ENCODE data around the gene EGFL7.

The EGFL7 gene

GRCh38 chr9:136671646-136672430 is 9.1 kb downstream of the EGFL7 start (continued):
- TF ChIP-seq, protein P1, sequence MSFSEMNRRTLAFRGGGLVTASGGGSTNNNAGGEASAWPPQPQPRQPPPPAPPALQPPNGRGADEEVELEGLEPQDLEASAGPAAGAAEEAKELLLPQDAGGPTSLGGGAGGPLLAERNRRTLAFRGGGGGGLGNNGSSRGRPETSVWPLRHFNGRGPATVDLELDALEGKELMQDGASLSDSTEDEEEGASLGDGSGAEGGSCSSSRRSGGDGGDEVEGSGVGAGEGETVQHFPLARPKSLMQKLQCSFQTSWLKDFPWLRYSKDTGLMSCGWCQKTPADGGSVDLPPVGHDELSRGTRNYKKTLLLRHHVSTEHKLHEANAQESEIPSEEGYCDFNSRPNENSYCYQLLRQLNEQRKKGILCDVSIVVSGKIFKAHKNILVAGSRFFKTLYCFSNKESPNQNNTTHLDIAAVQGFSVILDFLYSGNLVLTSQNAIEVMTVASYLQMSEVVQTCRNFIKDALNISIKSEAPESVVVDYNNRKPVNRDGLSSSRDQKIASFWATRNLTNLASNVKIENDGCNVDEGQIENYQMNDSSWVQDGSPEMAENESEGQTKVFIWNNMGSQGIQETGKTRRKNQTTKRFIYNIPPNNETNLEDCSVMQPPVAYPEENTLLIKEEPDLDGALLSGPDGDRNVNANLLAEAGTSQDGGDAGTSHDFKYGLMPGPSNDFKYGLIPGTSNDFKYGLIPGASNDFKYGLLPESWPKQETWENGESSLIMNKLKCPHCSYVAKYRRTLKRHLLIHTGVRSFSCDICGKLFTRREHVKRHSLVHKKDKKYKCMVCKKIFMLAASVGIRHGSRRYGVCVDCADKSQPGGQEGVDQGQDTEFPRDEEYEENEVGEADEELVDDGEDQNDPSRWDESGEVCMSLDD (tag by site-specific recombination; IDR thresholded peaks at IDR 0.05) = peak; percentile 58; the same call in 1 of the 2 replicates
- TF ChIP-seq, protein P2, sequence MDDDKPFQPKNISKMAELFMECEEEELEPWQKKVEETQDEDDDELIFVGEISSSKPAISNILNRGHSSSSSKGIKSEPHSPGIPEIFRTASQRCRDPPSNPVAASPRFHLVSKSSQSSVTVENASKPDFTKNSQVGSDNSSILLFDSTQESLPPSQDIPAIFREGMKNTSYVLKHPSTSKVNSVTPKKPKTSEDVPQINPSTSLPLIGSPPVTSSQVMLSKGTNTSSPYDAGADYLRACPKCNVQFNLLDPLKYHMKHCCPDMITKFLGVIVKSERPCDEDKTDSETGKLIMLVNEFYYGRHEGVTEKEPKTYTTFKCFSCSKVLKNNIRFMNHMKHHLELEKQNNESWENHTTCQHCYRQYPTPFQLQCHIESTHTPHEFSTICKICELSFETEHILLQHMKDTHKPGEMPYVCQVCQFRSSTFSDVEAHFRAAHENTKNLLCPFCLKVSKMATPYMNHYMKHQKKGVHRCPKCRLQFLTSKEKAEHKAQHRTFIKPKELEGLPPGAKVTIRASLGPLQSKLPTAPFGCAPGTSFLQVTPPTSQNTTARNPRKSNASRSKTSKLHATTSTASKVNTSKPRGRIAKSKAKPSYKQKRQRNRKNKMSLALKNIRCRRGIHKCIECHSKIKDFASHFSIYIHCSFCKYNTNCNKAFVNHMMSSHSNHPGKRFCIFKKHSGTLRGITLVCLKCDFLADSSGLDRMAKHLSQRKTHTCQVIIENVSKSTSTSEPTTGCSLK (tag by site-specific recombination; IDR thresholded peaks at IDR 0.05) = no peak
- TF ChIP-seq KLF1 (tag by site-specific recombination; IDR thresholded peaks at IDR 0.05) (0 out of 2 replicates have a peak, but pooled peaks have one; percentile 11), ZNF16 (tag by site-specific recombination; IDR thresholded peaks at IDR 0.05; ENCODE audit: low read depth) (no peak), ZFP37 (tag by site-specific recombination; IDR thresholded peaks at IDR 0.05) (no peak), ZNF311 (tag by site-specific recombination; IDR thresholded peaks at IDR 0.05; ENCODE audit: borderline replicate concordance) (no peak), ZNF654 (tag by site-specific recombination; IDR thresholded peaks at IDR 0.05; ENCODE audit: low read depth) (peak; percentile 29; the same call in 1 of the 2 replicates), IKZF3 (tag by site-specific recombination; IDR thresholded peaks at IDR 0.05) (peak; percentile 25; the same call in 1 of the 2 replicates), GLI2 (tag by site-specific recombination; IDR thresholded peaks at IDR 0.05; ENCODE audit: borderline replicate concordance, low read depth) (no peak), ZNF707 (tag by site-specific recombination; IDR thresholded peaks at IDR 0.05) (no peak), ZNF777 (tag by site-specific recombination; IDR thresholded peaks at IDR 0.05; ENCODE audit: borderline replicate concordance) (no peak), PRDM1 (tag by site-specific recombination; IDR thresholded peaks at IDR 0.05) (no peak), YY1 (tag by site-specific recombination; IDR thresholded peaks at IDR 0.05) (no peak), ZNF660 (tag by site-specific recombination; IDR thresholded peaks at IDR 0.05) (no peak), GLIS2 (tag by site-specific recombination; IDR thresholded peaks at IDR 0.05) (peak; percentile 84)
- TF ChIP-seq, protein P3, sequence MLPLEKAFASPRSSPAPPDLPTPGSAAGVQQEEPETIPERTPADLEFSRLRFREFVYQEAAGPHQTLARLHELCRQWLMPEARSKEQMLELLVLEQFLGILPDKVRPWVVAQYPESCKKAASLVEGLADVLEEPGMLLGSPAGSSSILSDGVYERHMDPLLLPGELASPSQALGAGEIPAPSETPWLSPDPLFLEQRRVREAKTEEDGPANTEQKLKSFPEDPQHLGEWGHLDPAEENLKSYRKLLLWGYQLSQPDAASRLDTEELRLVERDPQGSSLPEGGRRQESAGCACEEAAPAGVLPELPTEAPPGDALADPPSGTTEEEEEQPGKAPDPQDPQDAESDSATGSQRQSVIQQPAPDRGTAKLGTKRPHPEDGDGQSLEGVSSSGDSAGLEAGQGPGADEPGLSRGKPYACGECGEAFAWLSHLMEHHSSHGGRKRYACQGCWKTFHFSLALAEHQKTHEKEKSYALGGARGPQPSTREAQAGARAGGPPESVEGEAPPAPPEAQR (tag by site-specific recombination; IDR thresholded peaks at IDR 0.05) = no peak

DNA sequence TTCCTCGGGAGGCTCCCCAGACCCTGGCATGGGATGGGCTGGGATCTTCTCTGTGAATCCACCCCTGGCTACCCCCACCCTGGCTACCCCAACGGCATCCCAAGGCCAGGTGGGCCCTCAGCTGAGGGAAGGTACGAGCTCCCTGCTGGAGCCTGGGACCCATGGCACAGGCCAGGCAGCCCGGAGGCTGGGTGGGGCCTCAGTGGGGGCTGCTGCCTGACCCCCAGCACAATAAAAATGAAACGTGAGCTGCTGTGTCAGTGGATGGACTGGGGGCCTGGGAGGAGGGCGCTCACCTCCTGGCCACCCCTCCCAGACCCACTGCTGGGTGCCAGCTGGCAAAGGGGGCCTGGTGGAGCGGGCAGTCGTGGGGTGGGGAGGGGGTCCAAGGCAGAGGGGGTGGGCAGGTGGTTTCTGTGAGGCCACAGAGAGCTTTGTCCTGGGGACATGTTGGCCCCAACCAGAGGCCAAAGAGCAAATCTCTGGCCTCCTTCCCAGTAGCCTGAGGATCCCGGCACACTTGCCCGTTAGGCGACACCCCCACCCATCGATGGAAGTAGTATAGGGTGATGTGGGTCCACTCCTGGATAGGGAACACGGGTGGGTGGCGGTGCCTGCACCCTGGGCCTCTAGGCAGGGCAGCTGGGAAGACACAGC is 9.8 kb downstream of the EGFL7 start:
- no peaks in the 10 kb centered on the region for H3K4me1 ChIP-seq (ENCODE audit: control insufficient read depth, insufficient read depth, low read length)
- POLR2A ChIA-PET = interaction anchor here (0.6 to 2.5 kb wide), 6 partner anchors 10 to 528 kb away, joined by 3 to 18 read pairs (median 6); partner anchors contain the start of genes AGPAT2 and TPRN
- H3K9me3 ChIP-seq (ENCODE audit: control insufficient read depth, insufficient read depth, low read depth, low read length) = no peaks in the 10 kb centered on the region
- peaks cover 0 to 26% of the 10 kb centered on the region in 2 experiments; a peak in 1 of 3 replicates for H3K36me3 ChIP-seq (ENCODE audit: control insufficient read depth in 2 of 2, insufficient read depth in 1 of 2, low read length in 2 of 2)
- CTCF ChIA-PET = interaction anchor here (0.7 to 3.4 kb wide), 20 partner anchors 10 to 347 kb away, joined by 3 to 60 read pairs (median 7); partner anchors contain the start of gene AGPAT2
- H3K4me3 ChIP-seq (ENCODE audit: low read depth, low read length) = no peak overlapping the region
- peak; percentile 81 for TF ChIP-seq PATZ1 (tag by site-specific recombination; IDR thresholded peaks at IDR 0.05)
- no peak for TF ChIP-seq ZNF155 (tag by site-specific recombination; IDR thresholded peaks at IDR 0.05)
- no peak for TF ChIP-seq ZNF830 (tag by site-specific recombination; IDR thresholded peaks at IDR 0.05; ENCODE audit: low read depth)
- TF ChIP-seq GLIS2 (tag by site-specific recombination; IDR thresholded peaks at IDR 0.05) = peak; percentile 79
- TF ChIP-seq GLIS1 (tag by site-specific recombination; IDR thresholded peaks at IDR 0.05) = peak; percentile 73
- TF ChIP-seq BCL11B (tag by site-specific recombination; IDR thresholded peaks at IDR 0.05; ENCODE audit: low read depth) = 0 out of 2 replicates have a peak, but pooled peaks have one; percentile 1
- 0 out of 2 replicates have a peak overlapping the region, but pooled peaks have one; percentile 9 for H3K27ac ChIP-seq (ENCODE audit: extremely low read depth, low read depth, low read length)

All from HEK293 (cell line).